GM12878 (cell line): ENCODE results near the gene COTL1. TPM values are rescaled to one million over a fixed set of nuclear protein-coding genes. Genes with fewer than 3 reads are reported as not detected.

Source experiments
- ATAC-seq: fragments of 200-7000 bp; cut with Tn5 transposase; 3 replicates; pipeline ENCODE4 v1.9.1; 2020; ENCODE audit warnings: mild to moderate bottlenecking, moderate library complexity
- BruUV-seq: library from RNA; stranded (reverse); fragments of 400-500 nt; replicated peaks from 2 replicates; lab custom pipeline; 2021; lab: Mats Ljungman, UMichigan
- CTCF ChIA-PET: fragments of 300-600 bp; sonication (Branson Sonifier 250); formaldehyde crosslinking; extraction: SDS; loops from one replicate; lab custom pipeline; 2021; ENCODE audit warnings: inconsistent platforms; lab: Yijun Ruan, JAX
- POLR2A ChIA-PET: fragments of 350-600 bp; formaldehyde crosslinking; extraction: SDS; loops from one replicate; lab custom pipeline; 2021; ENCODE audit warnings: inconsistent platforms; lab: Charles Lee
- RAD21 ChIA-PET: fragments of 300-600 bp; sonication (Branson Sonifier 250); formaldehyde crosslinking; loops from one replicate; lab custom pipeline; 2023; ENCODE audit warnings: antibody characterized with exemption; ENCODE audit not compliant: unreplicated experiment; lab: Charles Lee
- SMC1A ChIA-PET: fragments of 300-600 bp; sonication (Branson Sonifier 250); formaldehyde crosslinking; loops from one replicate; lab custom pipeline; 2023; ENCODE audit not compliant: unreplicated experiment, uncharacterized antibody; lab: Charles Lee
- DNase-seq: peaks from one replicate; pipeline ENCODE4 v3.0.0-alpha.2; 2011; ENCODE audit warnings: low read depth, low spot score
- FAIRE-seq: peaks from 3 replicates; lab custom pipeline; 2011; peaks lifted over from hg19 to GRCh38; lab: Jason Lieb, UNC
- H2AFZ ChIP-seq: 2 replicates; pipeline ENCODE4 v1.6.0; 2011; ENCODE audit warnings: low read depth, low read length, control low read depth; ENCODE audit not compliant: control insufficient read depth
- H3K27ac ChIP-seq: 2 replicates; pipeline ENCODE4 v1.5.1; 2011; ENCODE audit warnings: control low read depth; ENCODE audit not compliant: control insufficient read depth, insufficient read depth
- H3K27me3 ChIP-seq, 2 experiments: replicated peaks in 1 of 2; 2 replicates each; pipeline versions ENCODE4 v1.6.0 to v1.6.1; 2011; ENCODE audit warnings: low read length in 1 of 2; ENCODE audit not compliant: control insufficient read depth in 2 of 2, insufficient read depth in 2 of 2
- H3K36me3 ChIP-seq, 2 experiments: 2 replicates each; pipeline ENCODE4 v1.5.1; 2011; ENCODE audit warnings: low read length in 1 of 2; ENCODE audit not compliant: control insufficient read depth in 2 of 2, insufficient read depth in 2 of 2
- H3K4me1 ChIP-seq: 2 replicates; pipeline ENCODE4 v1.6.1; 2011; ENCODE audit warnings: mild to moderate bottlenecking, low read length, moderate library complexity, mixed read lengths; ENCODE audit not compliant: control insufficient read depth, insufficient read depth
- H3K4me2 ChIP-seq: 2 replicates; pipeline ENCODE4 v1.6.0; 2011; ENCODE audit warnings: control low read depth; ENCODE audit not compliant: control insufficient read depth, insufficient read depth
- H3K4me3 ChIP-seq: fragments of 200-600 bp; sonication (generic); 2 replicates; pipeline ENCODE4 v1.5.1; 2016
- H3K79me2 ChIP-seq: 2 replicates; pipeline ENCODE4 v1.6.0; 2011; ENCODE audit warnings: low read length; ENCODE audit not compliant: control insufficient read depth, insufficient read depth
- H3K9ac ChIP-seq: 2 replicates; pipeline ENCODE4 v1.8.0; 2011; ENCODE audit warnings: low read length, control low read depth, mixed read lengths; ENCODE audit not compliant: control insufficient read depth, insufficient read depth
- H3K9me3 ChIP-seq: replicated peaks from 3 replicates; pipeline ENCODE4 v1.5.1; 2011; ENCODE audit warnings: mild to moderate bottlenecking, low read length; ENCODE audit not compliant: control insufficient read depth, insufficient read depth
- H4K20me1 ChIP-seq: 2 replicates; pipeline ENCODE4 v1.6.0; 2011; ENCODE audit not compliant: control insufficient read depth, insufficient read depth
- EGR1 ChIP-seq, 2 experiments: IDR thresholded peaks; 1 replicate in 1 of 2; 2 replicates in 1 of 2; pipeline ENCODE4 v1.6.1; 2011 to 2012; ENCODE audit warnings: low read depth in 2 of 2, low read length in 2 of 2, borderline replicate concordance in 1 of 2, mild to moderate bottlenecking in 1 of 2, moderate library complexity in 1 of 2
- EP300 ChIP-seq, 2 experiments: fragments of 150-350 bp in 1 of 2; IDR thresholded peaks; 2 replicates each; pipeline ENCODE4 v1.6.1; 2011 to 2012; ENCODE audit warnings: low read depth in 2 of 2, low read length in 2 of 2, borderline replicate concordance in 1 of 2, improper control_type of control experiment in 1 of 2, inconsistent platforms in 1 of 2; ENCODE audit not compliant: control insufficient read depth in 1 of 2
- ESRRA ChIP-seq: IDR thresholded peaks from 2 replicates; pipeline ENCODE4 v1.6.1; 2012; ENCODE audit warnings: mild to moderate bottlenecking, low read length, improper control_type of control experiment
- IKZF2 ChIP-seq, 2 experiments: fragments of 450-650 bp; IDR thresholded peaks; 2 replicates each; pipeline ENCODE4 v1.6.1; 2017; ENCODE audit warnings: mild to moderate bottlenecking in 2 of 2, moderate library complexity in 2 of 2
- RBBP5 ChIP-seq: fragments of 200-600 bp; sonication (generic); conservative IDR thresholded peaks from 2 replicates; pipeline ENCODE4 v1.6.1; 2016
- SP1 ChIP-seq: IDR thresholded peaks from one replicate; pipeline ENCODE4 v1.6.1; 2011; ENCODE audit warnings: low read depth, low read length
- SUZ12 ChIP-seq: fragments of 200-600 bp; sonication (generic); IDR thresholded peaks from one replicate; pipeline ENCODE4 v1.6.1; 2018; ENCODE audit warnings: antibody characterized with exemption, mild to moderate bottlenecking; ENCODE audit not compliant: unreplicated experiment
- TARDBP ChIP-seq: IDR thresholded peaks from 2 replicates; pipeline ENCODE4 v1.6.1; 2016; ENCODE audit warnings: borderline replicate concordance
- WGBS: methylation state at CpG from one replicate; pipeline ENCODE4 v1.1.6; 2016; ENCODE audit warnings: low lambda C conversion rate; ENCODE audit not compliant: insufficient replicate concordance, insufficient coverage; ENCODE audit errors: missing lambda C conversion rate; 5-methylcytosine and 5-hydroxymethylcytosine counted together
- in situ Hi-C: fragments of 300-500 bp; cut with MboI; formaldehyde crosslinking; loops from 9 replicates; pipeline ENCODE4 v1.14.3; 2018; ENCODE audit warnings: mixed read lengths
- intact Hi-C: fragments of 100-400 bp; cut with micrococcal nuclease; formaldehyde crosslinking; loops from one replicate; pipeline ENCODE4 v1.14.2; 2022; ENCODE audit not compliant: unreplicated experiment
- polyA plus RNA-seq, 11 experiments: library from polyadenylated mRNA; depleted of rRNA in 4 of 11; unstranded in 6 of 11; stranded (reverse) in 5 of 11; fragments of >200 nt; fragmentation: Nextera tagmentation in 4 of 11; fragmentation: Illumina TruSeq in 1 of 11; extraction: Ambion mirVana in 4 of 11; extraction: Trizol in 1 of 11; gene quantifications; 1 replicate in 1 of 11; 2 replicates in 10 of 11; pipeline versions ENCODE4 v1.2.1 to v1.2.3, GENCODE V29; 2011 to 2016; ENCODE audit warnings: inconsistent platforms in 2 of 11, missing spikeins in 2 of 11, low read depth in 1 of 11
- total RNA-seq, 4 experiments: library from RNA; depleted of rRNA in 3 of 4; stranded (reverse); fragments of >200 nt in 3 of 4; fragmentation: Illumina TruSeq in 1 of 4; extraction: Trizol in 1 of 4; gene quantifications; 2 replicates each; pipeline versions ENCODE4 v1.2.1 to v1.2.3, GENCODE V29; 2013 to 2021
- TF ChIP-seq, protein P1 (sequence below): fragments of 450-650 bp; IDR thresholded peaks from 2 replicates; pipeline ENCODE4 v1.6.1; 2017; ENCODE audit warnings: antibody characterized with exemption, mild to moderate bottlenecking, moderate library complexity
- TF ChIP-seq, protein P2 (sequence below): IDR thresholded peaks from 2 replicates; pipeline ENCODE4 v1.6.1; 2011; ENCODE audit warnings: mild to moderate bottlenecking, low read depth, low read length, moderate library complexity; ENCODE audit not compliant: insufficient replicate concordance
- TF ChIP-seq, protein P3 (sequence below): fragments of 450-650 bp; IDR thresholded peaks from 2 replicates; pipeline ENCODE4 v1.6.1; 2016; ENCODE audit warnings: mild to moderate bottlenecking
- TF ChIP-seq, protein P4 (sequence below): fragments of 450-650 bp; IDR thresholded peaks from 2 replicates; pipeline ENCODE4 v1.6.1; 2017; ENCODE audit warnings: mild to moderate bottlenecking, low read depth, inconsistent platforms; ENCODE audit not compliant: poor library complexity, severe bottlenecking
- TF ChIP-seq, protein P5 (sequence below): fragments of 450-650 bp; IDR thresholded peaks from 2 replicates; pipeline ENCODE4 v1.6.1; 2017; ENCODE audit warnings: borderline replicate concordance

The COTL1 gene
- total and polyA plus RNA-seq, 10 of the 15 experiments (the other 5 are each of a cell fraction or from before 2014, with no cell fraction given) = 140 to 894 (median 330) TPM

DNA sequence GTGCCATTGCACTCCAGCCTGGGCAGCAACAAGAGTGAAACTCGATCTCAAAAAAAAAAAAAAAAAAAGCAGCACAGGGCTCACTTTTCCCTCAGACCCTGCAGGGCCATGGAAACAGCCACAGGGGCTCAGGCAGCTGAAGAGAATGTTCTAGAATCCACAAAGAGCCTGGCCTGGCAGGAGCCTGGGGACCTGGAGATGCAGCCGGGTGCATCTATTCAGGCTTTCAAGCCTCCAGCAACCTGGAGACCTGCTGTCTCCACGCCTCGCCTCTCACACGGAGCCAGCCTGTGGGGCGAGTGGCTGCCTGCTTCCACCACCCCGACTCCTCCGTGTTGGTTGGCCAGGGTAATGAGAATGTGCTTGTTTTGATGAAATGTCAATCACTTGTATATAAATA is 69.4 kb downstream of the COTL1 start:
- intact Hi-C loops = no loop called here
- no peak for FAIRE-seq

More for the DNA sequence above, 69.4 kb downstream of the COTL1 start:
- no peaks in the 10 kb centered on the region for H3K79me2 ChIP-seq
- H4K20me1 ChIP-seq = no peaks in the 10 kb centered on the region
- ChIA-PET CTCF (no interaction called here), POLR2A (no interaction called here), RAD21 (no interaction called here), SMC1A (no interaction called here)
- no peak overlapping the region for H3K4me2 ChIP-seq
- no peak for TF ChIP-seq RBBP5
- TF ChIP-seq, protein P1, sequence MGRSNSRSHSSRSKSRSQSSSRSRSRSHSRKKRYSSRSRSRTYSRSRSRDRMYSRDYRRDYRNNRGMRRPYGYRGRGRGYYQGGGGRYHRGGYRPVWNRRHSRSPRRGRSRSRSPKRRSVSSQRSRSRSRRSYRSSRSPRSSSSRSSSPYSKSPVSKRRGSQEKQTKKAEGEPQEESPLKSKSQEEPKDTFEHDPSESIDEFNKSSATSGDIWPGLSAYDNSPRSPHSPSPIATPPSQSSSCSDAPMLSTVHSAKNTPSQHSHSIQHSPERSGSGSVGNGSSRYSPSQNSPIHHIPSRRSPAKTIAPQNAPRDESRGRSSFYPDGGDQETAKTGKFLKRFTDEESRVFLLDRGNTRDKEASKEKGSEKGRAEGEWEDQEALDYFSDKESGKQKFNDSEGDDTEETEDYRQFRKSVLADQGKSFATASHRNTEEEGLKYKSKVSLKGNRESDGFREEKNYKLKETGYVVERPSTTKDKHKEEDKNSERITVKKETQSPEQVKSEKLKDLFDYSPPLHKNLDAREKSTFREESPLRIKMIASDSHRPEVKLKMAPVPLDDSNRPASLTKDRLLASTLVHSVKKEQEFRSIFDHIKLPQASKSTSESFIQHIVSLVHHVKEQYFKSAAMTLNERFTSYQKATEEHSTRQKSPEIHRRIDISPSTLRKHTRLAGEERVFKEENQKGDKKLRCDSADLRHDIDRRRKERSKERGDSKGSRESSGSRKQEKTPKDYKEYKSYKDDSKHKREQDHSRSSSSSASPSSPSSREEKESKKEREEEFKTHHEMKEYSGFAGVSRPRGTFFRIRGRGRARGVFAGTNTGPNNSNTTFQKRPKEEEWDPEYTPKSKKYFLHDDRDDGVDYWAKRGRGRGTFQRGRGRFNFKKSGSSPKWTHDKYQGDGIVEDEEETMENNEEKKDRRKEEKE = no peak
- no peak for TF ChIP-seq EGR1 (IDR thresholded peaks at IDR 0.05; ENCODE audit: borderline replicate concordance in 1 of 2, low read depth in 2 of 2, low read length in 2 of 2)
- TF ChIP-seq, protein P2, sequence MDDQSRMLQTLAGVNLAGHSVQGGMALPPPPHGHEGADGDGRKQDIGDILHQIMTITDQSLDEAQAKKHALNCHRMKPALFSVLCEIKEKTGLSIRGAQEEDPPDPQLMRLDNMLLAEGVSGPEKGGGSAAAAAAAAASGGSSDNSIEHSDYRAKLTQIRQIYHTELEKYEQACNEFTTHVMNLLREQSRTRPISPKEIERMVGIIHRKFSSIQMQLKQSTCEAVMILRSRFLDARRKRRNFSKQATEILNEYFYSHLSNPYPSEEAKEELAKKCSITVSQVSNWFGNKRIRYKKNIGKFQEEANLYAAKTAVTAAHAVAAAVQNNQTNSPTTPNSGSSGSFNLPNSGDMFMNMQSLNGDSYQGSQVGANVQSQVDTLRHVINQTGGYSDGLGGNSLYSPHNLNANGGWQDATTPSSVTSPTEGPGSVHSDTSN = no peak
- TF ChIP-seq EP300 (IDR thresholded peaks at IDR 0.05; ENCODE audit: borderline replicate concordance in 1 of 2, control insufficient read depth in 1 of 2, low read depth in 2 of 2, low read length in 2 of 2) = no peak
- TF ChIP-seq SUZ12 = no peak
- no peak for TF ChIP-seq TARDBP
- TF ChIP-seq IKZF2 (IDR thresholded peaks at IDR 0.05) = no peak
- TF ChIP-seq, protein P3, sequence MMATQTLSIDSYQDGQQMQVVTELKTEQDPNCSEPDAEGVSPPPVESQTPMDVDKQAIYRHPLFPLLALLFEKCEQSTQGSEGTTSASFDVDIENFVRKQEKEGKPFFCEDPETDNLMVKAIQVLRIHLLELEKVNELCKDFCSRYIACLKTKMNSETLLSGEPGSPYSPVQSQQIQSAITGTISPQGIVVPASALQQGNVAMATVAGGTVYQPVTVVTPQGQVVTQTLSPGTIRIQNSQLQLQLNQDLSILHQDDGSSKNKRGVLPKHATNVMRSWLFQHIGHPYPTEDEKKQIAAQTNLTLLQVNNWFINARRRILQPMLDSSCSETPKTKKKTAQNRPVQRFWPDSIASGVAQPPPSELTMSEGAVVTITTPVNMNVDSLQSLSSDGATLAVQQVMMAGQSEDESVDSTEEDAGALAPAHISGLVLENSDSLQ = no peak
- TF ChIP-seq, protein P4, sequence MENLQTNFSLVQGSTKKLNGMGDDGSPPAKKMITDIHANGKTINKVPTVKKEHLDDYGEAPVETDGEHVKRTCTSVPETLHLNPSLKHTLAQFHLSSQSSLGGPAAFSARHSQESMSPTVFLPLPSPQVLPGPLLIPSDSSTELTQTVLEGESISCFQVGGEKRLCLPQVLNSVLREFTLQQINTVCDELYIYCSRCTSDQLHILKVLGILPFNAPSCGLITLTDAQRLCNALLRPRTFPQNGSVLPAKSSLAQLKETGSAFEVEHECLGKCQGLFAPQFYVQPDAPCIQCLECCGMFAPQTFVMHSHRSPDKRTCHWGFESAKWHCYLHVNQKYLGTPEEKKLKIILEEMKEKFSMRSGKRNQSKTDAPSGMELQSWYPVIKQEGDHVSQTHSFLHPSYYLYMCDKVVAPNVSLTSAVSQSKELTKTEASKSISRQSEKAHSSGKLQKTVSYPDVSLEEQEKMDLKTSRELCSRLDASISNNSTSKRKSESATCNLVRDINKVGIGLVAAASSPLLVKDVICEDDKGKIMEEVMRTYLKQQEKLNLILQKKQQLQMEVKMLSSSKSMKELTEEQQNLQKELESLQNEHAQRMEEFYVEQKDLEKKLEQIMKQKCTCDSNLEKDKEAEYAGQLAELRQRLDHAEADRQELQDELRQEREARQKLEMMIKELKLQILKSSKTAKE = no peak
- TF ChIP-seq ESRRA = no peak
- TF ChIP-seq, protein P5, sequence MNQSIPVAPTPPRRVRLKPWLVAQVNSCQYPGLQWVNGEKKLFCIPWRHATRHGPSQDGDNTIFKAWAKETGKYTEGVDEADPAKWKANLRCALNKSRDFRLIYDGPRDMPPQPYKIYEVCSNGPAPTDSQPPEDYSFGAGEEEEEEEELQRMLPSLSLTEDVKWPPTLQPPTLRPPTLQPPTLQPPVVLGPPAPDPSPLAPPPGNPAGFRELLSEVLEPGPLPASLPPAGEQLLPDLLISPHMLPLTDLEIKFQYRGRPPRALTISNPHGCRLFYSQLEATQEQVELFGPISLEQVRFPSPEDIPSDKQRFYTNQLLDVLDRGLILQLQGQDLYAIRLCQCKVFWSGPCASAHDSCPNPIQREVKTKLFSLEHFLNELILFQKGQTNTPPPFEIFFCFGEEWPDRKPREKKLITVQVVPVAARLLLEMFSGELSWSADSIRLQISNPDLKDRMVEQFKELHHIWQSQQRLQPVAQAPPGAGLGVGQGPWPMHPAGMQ = no peak
- TF ChIP-seq SP1 = no peak
- no peak for DNase-seq
- 83% methylated on average over 7 of the region's 8 CpGs for WGBS
- H3K9me3 ChIP-seq = no peaks in the 10 kb centered on the region
- in situ Hi-C loops = no loop called here
- H3K36me3 ChIP-seq = no peaks in the 10 kb centered on the region
- BruUV-seq = no TSS peak
- no peak overlapping the region for H3K27ac ChIP-seq
- no peak for ATAC-seq
- no peak overlapping the region for H3K9ac ChIP-seq
- H3K4me1 ChIP-seq = peaks cover 12% of the 10 kb centered on the region
- H3K4me3 ChIP-seq = no peak overlapping the region
- no peak overlapping the region for H2AFZ ChIP-seq
- peaks cover 0 to 2% of the 10 kb centered on the region in 2 experiments; a peak in 1 of 4 replicates for H3K27me3 ChIP-seq
